GM12878 (cell line): ENCODE measurements around the gene ORM2. TPM values are rescaled to one million over a fixed set of nuclear protein-coding genes. Genes with fewer than 3 reads are reported as not detected.

Experiments used
- BMI1 ChIP-seq: fragments of 450-650 bp; IDR thresholded peaks from 2 replicates; pipeline ENCODE4 v1.6.1; 2016; ENCODE audit warnings: mild to moderate bottlenecking, moderate library complexity, borderline replicate concordance
- CBX5 ChIP-seq: sonication (generic); IDR thresholded peaks from 2 replicates; pipeline ENCODE4 v1.6.1; 2016; ENCODE audit warnings: low read depth, moderate library complexity, mild to moderate bottlenecking, inconsistent platforms
- CTCF ChIP-seq, 3 experiments: IDR thresholded peaks in 2 of 3; conservative IDR thresholded peaks in 1 of 3; 2 replicates each; pipeline ENCODE4 v1.5.1; 2011; ENCODE audit warnings: low read depth in 3 of 3, low read length in 3 of 3, mild to moderate bottlenecking in 3 of 3, control low read depth in 2 of 3, moderate library complexity in 2 of 3, inconsistent platforms in 1 of 3, mixed read lengths in 1 of 3; ENCODE audit not compliant: control insufficient read depth in 2 of 3, insufficient read depth in 1 of 3; ENCODE audit errors: extremely low read depth in 1 of 3
- EGR1 ChIP-seq, 2 experiments: IDR thresholded peaks; 1 replicate in 1 of 2; 2 replicates in 1 of 2; pipeline ENCODE4 v1.6.1; 2011 to 2012; ENCODE audit warnings: low read depth in 2 of 2, low read length in 2 of 2, borderline replicate concordance in 1 of 2, mild to moderate bottlenecking in 1 of 2, moderate library complexity in 1 of 2
- EZH2 ChIP-seq: IDR thresholded peaks from 2 replicates; pipeline ENCODE4 v1.6.1; 2012; ENCODE audit warnings: low read depth, mild to moderate bottlenecking, control low read depth, inconsistent platforms, low read length, borderline replicate concordance; ENCODE audit not compliant: control insufficient read depth
- MEF2B ChIP-seq: fragments of 450-650 bp; IDR thresholded peaks from 2 replicates; pipeline ENCODE4 v1.6.1; 2018; ENCODE audit warnings: mild to moderate bottlenecking, moderate library complexity; ENCODE audit not compliant: partially characterized antibody, poor library complexity, severe bottlenecking
- MYC ChIP-seq: IDR thresholded peaks from 2 replicates; pipeline ENCODE4 v1.6.1; 2011; ENCODE audit warnings: mild to moderate bottlenecking, low read length, moderate library complexity, inconsistent platforms; ENCODE audit not compliant: insufficient read depth, insufficient replicate concordance, insufficient read length, severe bottlenecking
- NFIC ChIP-seq: IDR thresholded peaks from 2 replicates; pipeline ENCODE4 v1.6.1; 2012; ENCODE audit warnings: low read depth, mild to moderate bottlenecking, inconsistent platforms, low read length, moderate library complexity
- PAX8 ChIP-seq: fragments of 450-650 bp; IDR thresholded peaks from 2 replicates; pipeline ENCODE4 v1.6.1; 2017; ENCODE audit warnings: mild to moderate bottlenecking, moderate library complexity
- RELA ChIP-seq: fragments of 450-650 bp; IDR thresholded peaks from 2 replicates; pipeline ENCODE4 v1.8.0; 2014; ENCODE audit warnings: borderline replicate concordance; ENCODE audit not compliant: partially characterized antibody
- SMARCA5 ChIP-seq: fragments of 450-650 bp; IDR thresholded peaks from 2 replicates; pipeline ENCODE4 v1.6.1; 2017; ENCODE audit warnings: mild to moderate bottlenecking
- SRF ChIP-seq, 2 experiments: IDR thresholded peaks; 2 replicates each; pipeline ENCODE4 v1.6.1; 2011; ENCODE audit warnings: low read depth in 2 of 2, low read length in 2 of 2, mild to moderate bottlenecking in 1 of 2, moderate library complexity in 1 of 2
- ZNF274 ChIP-seq: IDR thresholded peaks from one replicate; pipeline ENCODE4 v1.8.0; 2011; ENCODE audit not compliant: insufficient read length, insufficient read depth
- polyA plus RNA-seq, 11 experiments: library from polyadenylated mRNA; depleted of rRNA in 4 of 11; unstranded in 6 of 11; stranded (reverse) in 5 of 11; fragments of >200 nt; fragmentation: Nextera tagmentation in 4 of 11; fragmentation: Illumina TruSeq in 1 of 11; extraction: Ambion mirVana in 4 of 11; extraction: Trizol in 1 of 11; gene quantifications; 1 replicate in 1 of 11; 2 replicates in 10 of 11; pipeline versions ENCODE4 v1.2.1 to v1.2.3, GENCODE V29; 2011 to 2016; ENCODE audit warnings: inconsistent platforms in 2 of 11, missing spikeins in 2 of 11, low read depth in 1 of 11
- total RNA-seq, 4 experiments: library from RNA; depleted of rRNA in 3 of 4; stranded (reverse); fragments of >200 nt in 3 of 4; fragmentation: Illumina TruSeq in 1 of 4; extraction: Trizol in 1 of 4; gene quantifications; 2 replicates each; pipeline versions ENCODE4 v1.2.1 to v1.2.3, GENCODE V29; 2013 to 2021

The ORM2 gene
- total and polyA plus RNA-seq, 10 of the 15 experiments (the other 5 are each of a cell fraction or from before 2014, with no cell fraction given), result 0.64 TPM; not detected in 9

GRCh38 chr9:114371973-114372917 is 42.6 kb downstream of the ORM2 start (continued):
- TF ChIP-seq CTCF (IDR thresholded peaks at IDR 0.05 in 2 of 3, conservative IDR thresholded peaks at IDR 0.05 in 1 of 3; ENCODE audit: control insufficient read depth in 2 of 3, extremely low read depth in 1 of 3, insufficient read depth in 1 of 3, low read depth in 3 of 3, low read length in 3 of 3), result no peak
- no peak for TF ChIP-seq RELA
- TF ChIP-seq EGR1 (IDR thresholded peaks at IDR 0.05; ENCODE audit: borderline replicate concordance in 1 of 2, low read depth in 2 of 2, low read length in 2 of 2), result 0 out of 3 replicates have a peak, but pooled peaks of 1 of the 2 experiments have one; percentile 4
- no peak for TF ChIP-seq BMI1
- no peak for TF ChIP-seq EZH2
- TF ChIP-seq ZNF274, result no peak
- no peak for TF ChIP-seq NFIC
- 0 out of 4 replicates have a peak, but pooled peaks of 1 of the 2 experiments have one; percentile 36 for TF ChIP-seq SRF (IDR thresholded peaks at IDR 0.05; ENCODE audit: low read depth in 2 of 2, low read length in 2 of 2)
- no peak for TF ChIP-seq MEF2B
- no peak for TF ChIP-seq MYC
- no peak for TF ChIP-seq CBX5
- TF ChIP-seq SMARCA5, result 0 out of 2 replicates have a peak, but pooled peaks have one; percentile 35
- no peak for TF ChIP-seq PAX8
